GM21423 (cell line): ENCODE measurements around the gene FBXO48.
"Not testable (repeated sequence)": the region's sequence is repeated elsewhere in the genome, so short reads cannot be mapped to it uniquely, and the experiment has no call there.

Experiments used
- ATAC-seq: cut with Tn5 transposase; IDR thresholded peaks from one replicate; pipeline ENCODE4 v1.9.1; 2021; ENCODE audit warnings: mild to moderate bottlenecking, moderate library complexity; ENCODE audit not compliant: unreplicated experiment

The FBXO48 gene

DNA sequence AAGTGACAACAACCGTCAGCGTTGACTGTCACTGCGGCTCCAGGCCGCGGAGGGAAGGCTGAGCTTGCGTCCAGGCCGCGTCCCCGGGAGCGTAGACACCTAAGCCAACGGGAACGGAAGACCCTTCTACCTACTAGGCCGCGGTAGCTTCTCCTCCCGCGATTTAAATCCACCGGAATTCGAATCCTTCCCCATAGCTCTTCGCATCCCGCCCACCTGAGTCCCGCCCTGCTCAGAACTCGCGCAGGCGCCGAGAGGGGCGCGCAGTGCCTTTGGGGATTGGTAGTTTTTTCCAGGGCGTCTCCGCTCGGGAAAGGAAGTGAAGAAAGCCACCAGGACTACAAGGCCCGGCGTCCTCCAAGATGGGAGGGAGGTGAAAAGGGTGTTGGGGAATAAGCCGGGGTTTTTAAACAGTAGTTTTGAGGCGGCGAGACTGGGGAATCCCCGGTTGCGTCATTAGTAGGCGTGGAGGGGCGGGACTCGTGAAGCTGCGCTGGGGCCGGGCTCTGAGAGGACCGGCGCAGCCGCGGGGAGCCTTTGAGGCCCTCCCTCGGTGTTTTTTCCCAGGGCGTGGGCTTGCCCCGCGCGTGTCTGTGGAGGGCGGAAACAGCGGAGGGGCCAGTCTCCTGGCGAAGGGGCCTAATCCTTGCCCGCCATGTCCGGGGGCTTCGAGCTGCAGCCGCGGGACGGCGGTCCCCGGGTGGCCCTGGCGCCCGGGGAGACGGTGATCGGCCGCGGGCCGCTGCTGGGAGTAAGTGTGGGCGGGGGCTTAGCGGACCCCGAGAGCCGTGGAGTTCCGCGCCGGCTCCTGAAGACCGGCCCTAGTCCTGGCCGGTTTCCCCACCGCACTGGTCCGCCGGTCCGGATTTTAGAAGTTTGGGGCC, at the start of gene FBXO48, which contains the start of gene APLF:
Gene FBXO48, minus strand, starts transcription at position 218 of the 884 bp plus-strand sequence. CDS start 2,149 bp downstream, outside the sequence.
Gene APLF, plus strand, starts transcription at position 509 of the 884 bp plus-strand sequence. Its CDS starts 147 bp downstream, at position 656.
- peak; percentile 96 for ATAC-seq

- ATAC-seq: no peak
Measured at GRCh38 chr2:68516051-68516955, 49.2 kb upstream of the FBXO48 start.

DNA sequence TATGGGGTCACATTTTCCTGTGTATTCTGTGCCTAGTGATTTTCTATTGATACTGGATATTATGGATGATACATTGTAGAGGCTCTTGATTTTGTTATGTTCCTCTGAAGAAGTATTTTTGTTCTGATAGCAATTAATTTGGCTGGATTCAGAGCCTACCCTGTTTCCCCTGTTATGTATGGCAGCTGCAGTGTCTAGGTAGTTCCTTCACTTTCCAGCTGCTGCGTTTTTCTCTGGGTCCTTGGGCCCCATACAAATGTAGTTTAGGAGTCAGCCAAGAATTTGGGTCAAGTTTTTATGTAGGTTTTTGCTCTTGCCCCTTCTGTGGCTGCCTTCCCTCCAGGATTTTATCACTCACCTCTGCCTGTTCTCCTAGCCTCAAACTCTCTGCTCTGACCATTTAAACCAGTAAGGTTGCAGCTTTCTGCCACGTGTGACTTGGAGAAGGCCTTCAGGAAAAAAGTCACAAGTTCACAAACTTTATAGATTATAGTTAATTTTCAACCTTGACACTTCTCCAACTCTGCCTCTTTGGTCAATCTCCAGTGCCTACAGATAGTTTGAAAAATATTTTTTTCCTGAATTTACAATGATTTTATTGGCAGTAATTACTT, 47.3 kb upstream of the FBXO48 start:
- ATAC-seq: no peak

DNA sequence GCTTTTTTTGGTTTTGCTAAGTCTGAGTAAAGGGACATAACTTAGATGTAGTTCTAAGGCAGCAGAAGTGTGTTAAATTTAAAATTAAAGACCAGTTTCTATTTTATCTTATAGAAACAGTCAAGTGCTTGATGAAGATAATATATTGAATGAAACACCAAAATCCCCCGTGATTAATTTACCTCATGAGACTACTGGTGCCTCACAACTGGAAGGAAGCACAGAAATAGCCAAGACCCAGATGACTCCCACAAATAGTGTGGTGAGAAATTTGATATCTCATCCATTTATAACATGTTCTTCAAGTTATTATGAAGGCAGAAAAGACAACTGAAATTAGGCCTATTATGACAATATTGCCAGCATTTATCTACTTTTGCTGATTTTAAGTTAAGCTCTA, 45.9 kb upstream of the FBXO48 start:
- no peak for ATAC-seq

DNA sequence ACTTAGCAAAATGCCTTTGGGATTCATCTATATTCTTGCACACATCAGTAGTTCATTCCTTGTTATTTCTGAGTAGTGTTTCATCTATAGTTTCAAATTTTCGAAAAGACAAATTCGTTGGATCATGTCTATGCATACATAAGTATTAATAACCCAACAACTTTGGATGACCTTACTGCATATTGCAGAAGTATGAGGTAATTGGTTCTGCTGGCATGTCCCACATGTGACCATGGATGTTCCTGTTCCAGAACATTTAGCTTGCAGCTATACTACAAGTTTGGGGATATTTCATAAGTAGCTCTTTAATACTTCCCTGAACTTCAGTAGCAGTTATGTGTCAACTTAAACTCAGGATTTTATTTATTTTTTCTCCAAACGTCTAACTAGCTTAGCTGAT, 45.2 kb upstream of the FBXO48 start:
- ATAC-seq: no peak

GRCh38 chr2:68506170-68506569, 39.1 kb upstream of the FBXO48 start:
- ATAC-seq: no peak

GRCh38 chr2:68505603-68506159, 38.6 kb upstream of the FBXO48 start:
- no peak for ATAC-seq

- ATAC-seq: no peak
Measured at GRCh38 chr2:68501768-68502167, 34.7 kb upstream of the FBXO48 start.

GRCh38 chr2:68500649-68501048, 33.6 kb upstream of the FBXO48 start:
- no peak for ATAC-seq

DNA sequence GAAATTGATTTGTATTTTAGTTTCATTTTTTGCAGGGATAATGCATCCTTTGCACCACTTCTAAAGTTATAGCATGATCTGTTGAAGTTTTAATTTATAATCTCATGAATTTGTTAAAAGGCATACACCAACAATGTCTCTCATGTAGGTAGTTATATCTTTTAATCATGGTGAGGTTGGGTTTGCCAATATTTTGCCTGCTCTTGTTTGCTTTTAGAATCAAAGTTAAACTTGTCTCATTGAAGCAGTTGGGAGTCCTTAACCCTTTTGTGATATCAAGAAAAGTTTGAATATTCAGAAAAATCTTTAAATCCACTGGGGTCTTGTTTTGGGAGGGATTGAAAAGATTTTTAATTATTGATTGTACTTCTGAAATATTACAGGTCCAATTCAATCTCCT, 32.0 kb upstream of the FBXO48 start:
- ATAC-seq: no peak

DNA sequence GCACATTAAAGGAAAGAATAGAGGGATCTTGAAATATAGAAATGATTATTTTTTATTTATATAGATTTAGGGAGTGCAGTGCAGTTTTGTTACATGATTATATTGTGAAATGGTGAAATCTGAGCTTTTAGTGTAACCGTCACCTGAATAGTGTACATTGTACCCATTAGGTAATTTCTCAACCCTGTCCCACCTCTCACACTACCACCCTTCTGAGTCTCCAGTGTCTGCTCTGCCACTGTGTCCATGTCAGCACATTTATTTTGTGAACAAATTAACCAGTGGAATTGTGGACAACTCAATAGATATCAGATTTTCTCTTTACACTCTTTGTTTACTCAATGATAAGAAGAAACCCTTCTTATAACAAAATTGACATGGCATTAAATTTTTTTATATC, 24.5 kb upstream of the FBXO48 start:
- ATAC-seq: no peak

DNA sequence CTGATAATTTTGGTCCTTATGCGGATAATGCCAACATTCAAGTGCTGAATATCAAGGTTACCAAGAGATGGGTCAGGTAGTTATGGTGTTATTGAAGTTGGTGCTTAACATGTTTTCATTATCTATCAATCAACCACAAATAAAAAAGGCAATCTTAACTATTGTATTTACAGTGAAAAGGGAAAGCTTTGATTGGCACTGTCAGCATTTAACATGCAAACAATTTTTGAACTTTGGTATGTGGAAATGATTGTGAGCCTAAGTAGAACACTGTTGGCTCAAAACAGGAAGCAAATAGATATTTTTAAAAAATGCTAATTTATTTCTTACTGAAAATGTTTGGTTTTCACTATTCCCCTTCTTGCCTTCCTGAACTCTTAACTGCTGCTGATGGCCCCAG, 22.2 kb upstream of the FBXO48 start:
- ATAC-seq: no peak

DNA sequence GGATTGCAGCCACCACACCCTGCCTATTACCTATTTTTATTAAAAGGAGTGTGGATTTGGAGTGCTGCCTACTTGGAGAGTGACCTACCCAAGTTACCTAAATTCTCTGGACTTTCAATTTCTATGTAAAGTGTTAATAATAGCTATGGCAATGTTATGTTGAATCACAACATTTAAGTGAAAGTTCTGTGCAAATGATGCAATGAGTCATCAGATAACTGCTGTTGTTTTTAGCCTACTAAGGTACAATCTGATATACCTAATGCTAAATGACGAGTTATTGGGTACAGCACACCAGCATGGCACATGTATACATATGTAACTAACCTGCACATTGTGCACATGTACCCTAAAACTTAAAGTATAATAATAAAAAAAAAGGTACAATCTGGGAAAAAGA, 21.5 kb upstream of the FBXO48 start:
- not testable (repeated sequence) for ATAC-seq

- no peak for ATAC-seq
Measured at GRCh38 chr2:68487773-68488355, 20.8 kb upstream of the FBXO48 start.

GRCh38 chr2:68483011-68483410, 15.9 kb upstream of the FBXO48 start:
- no peak for ATAC-seq

DNA sequence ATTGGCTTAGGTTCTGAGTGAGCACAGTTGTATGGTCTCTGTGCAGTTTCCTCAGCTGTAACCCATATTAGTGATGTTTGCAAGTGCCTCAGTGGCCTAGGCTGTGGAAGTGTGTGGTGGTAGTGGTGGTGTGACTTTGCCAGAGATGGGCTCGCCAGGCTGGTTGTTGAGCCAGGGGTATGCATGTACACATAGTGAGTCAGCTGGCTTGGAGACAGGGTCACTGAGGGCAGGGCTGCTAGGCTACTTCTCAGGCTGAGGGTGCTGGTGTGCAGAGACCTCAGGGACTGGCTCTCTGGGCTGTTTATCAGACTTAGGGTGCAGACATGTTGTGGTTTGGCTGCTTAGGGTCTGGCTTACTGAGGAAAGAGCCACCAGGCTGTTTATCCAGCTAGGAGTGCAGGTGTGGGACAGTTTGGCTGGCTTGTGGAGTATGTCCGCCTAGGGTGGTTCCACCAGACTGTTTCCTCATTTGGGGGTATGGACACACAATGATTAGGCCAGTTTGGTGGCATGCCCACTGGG, 15.3 kb upstream of the FBXO48 start:
- no peak for ATAC-seq

DNA sequence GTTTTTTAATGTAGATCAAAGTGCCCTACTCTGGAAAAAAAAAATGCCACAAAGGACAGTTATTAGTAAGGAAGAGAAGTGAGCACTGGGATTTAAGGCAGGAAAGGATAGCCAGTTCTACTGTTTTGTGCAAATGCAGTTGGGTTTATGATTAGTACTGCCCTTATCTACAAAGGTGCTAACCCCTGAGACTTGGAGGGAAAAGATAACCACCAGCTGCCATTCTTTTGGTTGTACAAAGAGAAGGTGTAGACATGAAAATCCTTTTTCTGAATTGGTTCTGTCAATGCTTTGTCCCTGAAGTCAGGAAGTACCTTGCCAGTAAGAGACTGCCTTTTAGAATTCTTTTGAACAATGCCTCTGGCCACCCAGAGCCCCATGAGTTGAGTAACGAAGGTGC, 11.6 kb upstream of the FBXO48 start:
- ATAC-seq: no peak

GRCh38 chr2:68476454-68476853, 9.4 kb upstream of the FBXO48 start:
- ATAC-seq: no peak

DNA sequence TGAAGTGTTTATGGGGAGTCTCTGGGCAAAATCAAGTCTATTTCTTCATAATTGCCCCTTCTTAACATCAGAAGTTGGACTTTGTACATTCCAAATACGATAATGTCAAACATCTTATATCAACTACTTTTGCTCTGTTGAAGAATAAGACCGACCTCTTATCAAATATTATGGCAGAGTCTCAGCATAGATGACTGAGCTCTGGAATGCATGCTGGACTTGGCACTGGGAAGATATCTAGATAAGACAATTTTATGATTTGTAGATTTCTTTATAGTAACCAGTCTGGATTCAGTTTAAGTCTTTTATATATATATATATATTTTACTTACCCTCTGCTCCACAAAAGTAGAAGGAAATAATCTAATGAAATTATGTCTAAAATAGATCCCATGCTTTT, 8.5 kb upstream of the FBXO48 start:
- ATAC-seq: no peak

DNA sequence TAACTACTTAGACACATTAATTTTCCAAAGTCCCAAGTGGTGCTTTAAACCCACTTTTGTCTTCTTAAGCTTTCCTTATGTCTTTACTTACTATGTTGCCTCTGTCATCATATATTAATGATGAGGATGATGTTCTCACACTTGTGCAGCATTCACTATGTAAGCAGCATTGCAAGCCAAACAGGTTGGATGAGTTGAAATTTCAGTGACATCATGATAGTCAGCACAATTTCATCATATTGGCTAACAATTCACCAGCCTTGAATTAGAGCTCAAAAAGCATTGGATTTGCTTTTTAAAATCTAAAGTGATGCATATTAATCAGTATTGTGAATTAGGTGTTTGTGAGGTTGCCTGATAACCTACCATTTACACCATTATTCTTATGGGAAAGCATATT, 8.0 kb upstream of the FBXO48 start:
- ATAC-seq: no peak
